Activated naive CD4-positive, alpha-beta T cell treated with anti-CD3 and anti-CD28 coated beads for 36 hours (primary cell): ENCODE results near the gene KDM2B. TPM values are rescaled to one million over a fixed set of nuclear protein-coding genes. Genes with fewer than 3 reads are reported as not detected.

Experiments
- CTCF ChIA-PET: fragments of 350-600 bp; sonication (Branson Sonifier 250); formaldehyde crosslinking; loops from one replicate; lab custom pipeline; 2021; ENCODE audit warnings: antibody characterized with exemption; lab: Charles Lee
- DNase-seq: peaks from one replicate; pipeline ENCODE4 v3.0.0-alpha.2; 2020
- H3K27ac Mint-ChIP-seq: one replicate; pipeline ENCODE4 v1.8.0; 2021; ENCODE audit warnings: mild to moderate bottlenecking, mixed read lengths
- H3K27me3 Mint-ChIP-seq: one replicate; pipeline ENCODE4 v1.8.0; 2021; ENCODE audit warnings: low read depth, mixed read lengths
- H3K36me3 Mint-ChIP-seq: one replicate; pipeline ENCODE4 v1.8.0; 2021; ENCODE audit warnings: low read depth, mixed read lengths
- H3K4me1 Mint-ChIP-seq: one replicate; pipeline ENCODE4 v1.8.0; 2021; ENCODE audit warnings: low read depth, mixed read lengths
- H3K4me3 Mint-ChIP-seq: one replicate; pipeline ENCODE4 v1.8.0; 2021; ENCODE audit warnings: mild to moderate bottlenecking, moderate library complexity, mixed read lengths
- H3K9me3 Mint-ChIP-seq: one replicate; pipeline ENCODE4 v1.8.0; 2021; ENCODE audit warnings: mixed read lengths
- intact Hi-C: fragments of 100-400 bp; cut with micrococcal nuclease; formaldehyde crosslinking; loops from one replicate; pipeline ENCODE4 v1.15.1; 2023
- total RNA-seq, 2 experiments: library from RNA; stranded (reverse); gene quantifications; one replicate each; pipeline ENCODE4 v1.2.3, GENCODE V29; 2021

Gene KDM2B
- total RNA-seq, 2 experiments from 2014 or later: 22.7 to 23.8 TPM

DNA sequence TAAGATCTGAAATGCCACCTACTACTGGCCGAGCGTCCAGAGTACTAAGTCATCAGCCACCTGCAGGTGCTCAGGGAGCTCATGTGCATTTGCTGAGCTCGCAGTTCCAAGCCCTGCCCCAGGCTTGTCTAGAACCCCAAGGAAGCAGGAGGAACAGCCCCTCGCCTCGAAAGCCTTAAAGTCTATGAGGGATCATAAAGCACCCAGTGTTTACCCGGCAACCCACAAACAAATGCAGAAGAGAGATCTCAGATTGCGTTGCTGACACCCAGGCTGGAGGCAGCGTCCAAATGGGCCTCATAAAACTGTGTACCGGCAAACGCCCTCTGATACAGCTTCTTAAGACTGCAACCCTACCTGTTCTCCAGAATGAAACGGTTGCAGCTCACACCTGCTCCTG is 6.8 kb downstream of the KDM2B start:
- Mint-ChIP-seq H3K9me3 (no peaks in the 10 kb centered on the region), H3K4me1 (peaks cover 2% of the 10 kb centered on the region), H3K27ac (no peak overlapping the region), H3K27me3 (no peaks in the 10 kb centered on the region), H3K36me3 (peaks cover 9% of the 10 kb centered on the region), H3K4me3 (no peak overlapping the region)
- intact Hi-C loops: no loop called here
- DNase-seq: no peak
- CTCF ChIA-PET: no interaction called here

DNA sequence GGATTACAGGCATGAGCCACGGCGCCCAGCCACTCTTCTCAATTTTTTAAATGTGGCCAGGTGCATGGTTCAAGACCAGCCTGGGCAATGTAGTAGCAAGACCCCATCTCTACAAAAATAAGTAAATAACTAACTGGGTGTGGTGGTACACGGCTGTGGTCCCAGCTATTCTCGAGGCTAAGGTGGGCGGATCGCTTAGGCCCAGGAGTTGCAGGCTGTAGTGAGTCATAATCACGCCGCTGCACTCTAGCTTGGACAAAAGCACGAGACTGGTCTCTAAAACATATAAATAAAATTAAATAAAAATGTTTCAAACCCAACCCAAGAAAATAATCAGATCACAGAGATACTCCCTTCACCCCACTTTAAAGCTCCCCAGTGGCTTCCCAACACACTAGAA is 8.9 kb downstream of the KDM2B start:
- Mint-ChIP-seq H3K9me3 (no peaks in the 10 kb centered on the region), H3K36me3 (peaks cover 9% of the 10 kb centered on the region), H3K4me1 (no peaks in the 10 kb centered on the region), H3K27ac (no peak overlapping the region), H3K27me3 (no peaks in the 10 kb centered on the region), H3K4me3 (no peak overlapping the region)
- CTCF ChIA-PET: interaction anchor here (0.6 kb wide), 1 partner anchor 35 kb away, joined by 3 read pairs; no protein-coding TSS in a partner anchor
- intact Hi-C loops: no loop called here
- no peak for DNase-seq

DNA sequence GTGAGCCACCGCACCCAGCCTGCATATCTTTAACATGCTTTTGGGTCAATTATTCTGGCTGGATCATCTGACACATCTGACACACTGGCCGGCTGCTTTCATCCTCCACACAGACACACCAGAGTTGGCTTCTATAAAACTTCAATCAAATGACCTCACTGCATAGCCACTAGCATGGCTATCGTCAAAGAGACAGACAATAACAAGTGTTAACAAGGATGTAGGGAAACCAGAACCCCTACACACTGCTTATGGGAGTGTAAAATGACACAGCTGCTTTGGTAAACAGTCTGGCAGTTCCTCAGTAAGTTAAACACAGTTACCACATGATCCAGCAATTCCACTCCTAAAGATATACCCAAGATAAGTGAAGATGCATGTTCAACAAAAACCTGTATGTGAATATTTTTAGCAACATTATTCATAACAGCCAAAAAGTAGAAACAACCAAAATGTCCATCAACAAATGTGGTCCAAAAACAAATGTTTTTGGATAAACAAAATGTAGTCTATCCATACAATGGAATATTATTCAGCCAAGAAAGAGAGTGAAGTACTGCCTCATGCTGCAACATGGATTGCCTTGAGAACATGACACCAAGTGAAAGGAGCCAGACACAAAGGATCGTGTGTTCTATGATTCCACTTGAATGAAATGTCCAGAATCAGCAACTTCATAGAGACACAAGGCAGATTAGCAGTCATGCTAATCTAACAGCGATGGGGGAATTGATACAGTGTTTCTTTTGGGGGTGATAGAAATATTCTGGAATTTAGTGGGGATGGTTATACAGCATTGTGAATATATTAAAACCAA is 10.1 kb downstream of the KDM2B start:
- no peaks in the 10 kb centered on the region for H3K9me3 Mint-ChIP-seq
- no peaks in the 10 kb centered on the region for H3K27me3 Mint-ChIP-seq
- peaks cover 9% of the 10 kb centered on the region for H3K36me3 Mint-ChIP-seq
- intact Hi-C loops: no loop called here
- no peak for DNase-seq
- CTCF ChIA-PET: no interaction called here
- H3K4me3 Mint-ChIP-seq: no peak overlapping the region
- H3K4me1 Mint-ChIP-seq: no peaks in the 10 kb centered on the region
- H3K27ac Mint-ChIP-seq: no peak overlapping the region

DNA sequence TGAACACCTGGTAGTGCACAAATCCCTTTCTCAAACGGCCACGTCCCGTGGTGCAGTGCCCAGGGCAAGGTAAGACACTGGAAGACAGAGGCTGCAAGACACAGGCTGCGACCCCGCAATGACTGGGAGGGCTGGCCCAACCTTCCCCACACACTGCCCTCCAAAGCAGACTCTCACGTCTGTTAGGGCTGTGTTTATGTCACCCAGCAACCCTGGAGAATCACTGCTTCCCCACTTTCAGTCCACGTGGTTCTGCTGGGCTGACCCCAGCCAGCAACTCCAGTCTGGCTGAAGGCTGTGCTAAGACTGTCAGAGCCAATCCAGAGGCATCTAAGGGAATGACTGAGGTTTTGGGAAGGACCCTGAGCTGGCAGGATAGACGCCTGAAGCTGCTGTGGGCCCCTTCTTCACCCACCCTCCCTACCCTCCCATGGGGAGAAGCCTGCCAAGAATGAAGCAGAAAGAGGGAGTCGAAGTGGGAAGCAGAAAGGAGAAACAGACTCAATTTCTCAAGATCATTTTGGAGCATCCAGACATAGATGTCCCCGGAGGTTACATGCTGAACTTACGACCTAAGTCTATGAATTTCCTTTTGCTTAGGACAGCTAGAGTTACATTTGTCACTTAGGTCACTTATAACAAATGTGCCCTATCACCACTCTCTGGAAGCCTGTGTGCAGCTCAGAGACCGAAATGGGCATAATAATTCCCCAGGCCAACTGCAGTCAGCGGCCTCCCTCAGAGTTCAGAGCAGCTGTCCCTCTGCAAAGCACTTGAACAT is 11.7 kb downstream of the KDM2B start:
- Mint-ChIP-seq H3K36me3 (peaks cover 8% of the 10 kb centered on the region), H3K4me3 (no peak overlapping the region), H3K27ac (no peak overlapping the region), H3K9me3 (no peaks in the 10 kb centered on the region), H3K27me3 (no peaks in the 10 kb centered on the region), H3K4me1 (no peaks in the 10 kb centered on the region)
- CTCF ChIA-PET: interaction anchor here (0.6 to 1.4 kb wide), 3 partner anchors 16 to 111 kb away, joined by 3 read pairs; no protein-coding TSS in a partner anchor
- no peak for DNase-seq
- intact Hi-C loops: no loop called here

DNA sequence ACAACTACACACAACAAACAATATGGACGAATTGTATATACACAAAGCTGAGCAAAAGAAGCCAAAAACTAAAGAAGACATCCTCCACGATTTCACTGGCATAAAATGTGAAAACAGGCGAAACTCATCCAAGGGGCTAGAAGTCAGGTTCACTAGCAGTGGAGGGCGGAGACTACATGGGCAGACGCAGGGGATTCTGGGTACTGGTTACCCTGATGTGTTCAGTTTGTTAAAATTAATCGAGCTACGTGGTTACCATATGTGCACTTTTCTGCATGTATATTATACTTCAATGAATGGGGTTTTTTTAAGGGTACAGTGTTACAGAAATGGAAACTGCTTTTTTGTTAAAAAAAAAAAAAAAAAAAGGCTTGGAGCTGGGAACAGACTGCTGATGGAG is 12.3 kb downstream of the KDM2B start:
- Mint-ChIP-seq H3K27me3 (no peaks in the 10 kb centered on the region), H3K27ac (no peak overlapping the region), H3K4me1 (no peaks in the 10 kb centered on the region), H3K4me3 (no peak overlapping the region), H3K9me3 (no peaks in the 10 kb centered on the region), H3K36me3 (peaks cover 5% of the 10 kb centered on the region)
- CTCF ChIA-PET: interaction anchor here (0.7 to 1.4 kb wide), 2 partner anchors 9 to 15 kb away, joined by 3 read pairs; no protein-coding TSS in a partner anchor
- DNase-seq: no peak
- intact Hi-C loops: no loop called here

DNA sequence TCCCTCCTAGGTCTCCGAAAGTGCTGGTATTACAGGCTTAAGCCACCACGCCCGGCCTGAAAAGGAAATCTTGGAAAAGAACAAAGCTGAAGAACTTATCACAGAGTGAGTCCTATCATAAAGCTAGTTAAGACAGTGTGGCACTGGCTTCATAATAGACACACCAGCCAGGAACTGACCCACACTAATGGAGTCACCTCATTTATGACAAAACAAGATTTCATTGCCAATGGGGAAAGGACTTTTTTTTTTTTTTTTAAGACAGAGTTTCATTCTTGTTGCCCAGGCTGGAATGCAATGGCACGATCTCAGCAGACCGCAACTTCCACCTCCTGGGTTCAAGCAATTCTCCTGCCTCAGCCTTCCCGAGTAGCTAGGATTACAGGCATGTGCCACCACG is 15.7 kb downstream of the KDM2B start:
- no peak for DNase-seq
- no peak overlapping the region for H3K4me3 Mint-ChIP-seq
- intact Hi-C loops: no loop called here
- no peaks in the 10 kb centered on the region for H3K36me3 Mint-ChIP-seq
- H3K27ac Mint-ChIP-seq: no peak overlapping the region
- no peaks in the 10 kb centered on the region for H3K9me3 Mint-ChIP-seq
- H3K27me3 Mint-ChIP-seq: no peaks in the 10 kb centered on the region
- CTCF ChIA-PET: interaction anchor here (1.0 to 1.9 kb wide), 3 partner anchors 12 to 106 kb away, joined by 4 to 7 read pairs (median 4); no protein-coding TSS in a partner anchor
- peaks cover 6% of the 10 kb centered on the region for H3K4me1 Mint-ChIP-seq

DNA sequence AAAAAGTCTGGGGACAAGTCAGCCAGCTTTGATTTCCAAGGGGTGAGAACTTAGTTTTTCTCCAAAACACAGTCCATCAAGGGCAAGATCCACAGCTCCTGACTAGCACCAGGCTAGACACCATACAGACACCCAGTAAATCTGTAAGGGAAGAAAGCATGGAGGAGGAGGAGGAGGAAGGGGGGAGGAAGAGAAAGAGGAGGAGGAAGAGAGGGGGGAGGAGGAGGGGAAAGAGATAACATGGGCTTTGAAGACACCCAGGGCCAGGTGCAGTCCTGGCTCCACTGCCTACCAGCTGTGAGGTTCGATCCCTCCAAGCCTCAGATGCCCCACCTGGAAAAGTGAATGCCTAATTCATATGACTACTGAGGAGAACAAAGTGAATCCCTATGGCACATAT is 18.3 kb downstream of the KDM2B start:
- H3K4me1 Mint-ChIP-seq: peaks cover 11% of the 10 kb centered on the region
- CTCF ChIA-PET: interaction anchor here (0.6 to 2.2 kb wide), 4 partner anchors 10 to 106 kb away, joined by 3 to 11 read pairs (median 4); no protein-coding TSS in a partner anchor
- H3K9me3 Mint-ChIP-seq: no peaks in the 10 kb centered on the region
- no peaks in the 10 kb centered on the region for H3K27me3 Mint-ChIP-seq
- no peak overlapping the region for H3K27ac Mint-ChIP-seq
- no peak overlapping the region for H3K4me3 Mint-ChIP-seq
- no peak for DNase-seq
- no peaks in the 10 kb centered on the region for H3K36me3 Mint-ChIP-seq
- intact Hi-C loops: no loop called here

DNA sequence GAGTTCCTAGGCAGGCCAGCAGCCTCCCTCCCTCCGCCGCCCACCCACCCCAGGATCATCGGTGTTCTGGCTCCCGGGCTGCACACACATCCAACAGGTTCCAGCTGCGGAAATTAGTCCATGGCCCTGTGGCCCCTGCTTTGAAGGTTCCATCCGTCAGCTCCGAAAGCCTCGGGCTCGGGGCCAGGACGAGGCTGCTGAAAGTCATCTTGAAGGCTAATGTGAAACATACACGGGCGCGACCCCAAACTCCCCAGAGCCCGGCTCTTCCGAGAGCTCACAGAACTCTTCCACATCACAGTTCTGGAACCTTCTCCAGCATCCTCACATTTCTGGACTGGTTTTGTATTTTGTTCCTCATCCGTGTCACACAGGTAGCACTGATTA is 19.8 kb downstream of the KDM2B start:
- DNase-seq: no peak
- H3K27ac Mint-ChIP-seq: no peak overlapping the region
- H3K9me3 Mint-ChIP-seq: no peaks in the 10 kb centered on the region
- peaks cover 11% of the 10 kb centered on the region for H3K4me1 Mint-ChIP-seq
- H3K27me3 Mint-ChIP-seq: no peaks in the 10 kb centered on the region
- intact Hi-C loops: no loop called here
- H3K4me3 Mint-ChIP-seq: no peak overlapping the region
- H3K36me3 Mint-ChIP-seq: no peaks in the 10 kb centered on the region
- CTCF ChIA-PET: interaction anchor here (2.2 kb wide), 1 partner anchor 8 kb away, joined by 11 read pairs; no protein-coding TSS in a partner anchor

DNA sequence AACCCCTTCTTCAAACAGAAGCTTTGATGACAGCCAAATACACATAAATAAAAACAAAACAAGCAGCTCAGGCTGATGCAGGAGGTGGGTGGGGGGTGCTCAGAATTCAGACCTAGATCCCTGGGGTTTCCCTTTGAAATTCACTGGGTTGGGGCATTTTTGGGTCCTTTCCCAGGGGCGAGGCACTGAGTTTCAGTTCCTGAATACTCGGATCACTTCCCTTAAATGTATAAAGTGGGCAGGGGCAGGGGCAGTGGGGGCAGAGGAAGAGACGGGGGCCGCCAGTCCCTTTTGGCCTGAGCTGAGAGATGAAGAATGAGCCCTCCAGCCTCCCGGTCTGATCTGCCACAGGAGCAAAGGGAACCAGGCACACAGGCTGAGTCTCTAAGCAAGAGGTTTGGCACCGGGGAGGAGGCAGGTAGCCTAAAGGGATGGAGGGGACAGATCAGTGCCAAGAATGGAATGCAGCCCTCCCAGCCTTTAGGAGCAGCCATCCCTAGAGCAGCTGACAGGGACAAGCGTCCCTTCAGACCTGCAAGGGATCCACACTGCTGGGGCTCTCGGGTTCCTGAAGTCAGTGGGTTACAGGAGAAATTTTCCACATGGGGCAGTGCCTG is 20.3 kb downstream of the KDM2B start:
- no peaks in the 10 kb centered on the region for H3K36me3 Mint-ChIP-seq
- no peaks in the 10 kb centered on the region for H3K9me3 Mint-ChIP-seq
- CTCF ChIA-PET: no interaction called here
- peak overlapping the region; percentile 24 for H3K27ac Mint-ChIP-seq
- H3K4me3 Mint-ChIP-seq: no peak overlapping the region
- DNase-seq: no peak
- intact Hi-C loops: no loop called here
- no peaks in the 10 kb centered on the region for H3K27me3 Mint-ChIP-seq
- H3K4me1 Mint-ChIP-seq: peaks cover 11% of the 10 kb centered on the region

DNA sequence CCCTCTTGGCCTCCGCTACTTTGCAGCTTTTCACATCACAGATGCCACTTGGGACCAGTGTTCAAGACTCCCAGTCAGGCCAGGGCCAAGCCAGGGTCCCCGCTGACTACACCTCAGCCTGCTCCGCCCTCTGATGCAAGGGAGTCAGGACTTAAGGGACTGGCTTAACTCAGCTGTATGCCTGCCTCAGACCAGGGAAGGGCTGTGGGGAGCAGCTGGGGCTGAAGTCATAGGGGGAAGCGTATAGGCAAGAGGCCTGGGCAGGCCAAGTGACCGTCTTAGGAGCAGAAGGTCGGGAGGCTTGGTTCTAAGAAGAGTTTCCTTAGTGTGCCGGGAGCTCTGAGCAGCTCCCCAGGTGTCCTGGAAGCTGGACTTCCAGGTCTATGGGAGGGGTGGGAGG is 21.9 kb downstream of the KDM2B start:
- no peaks in the 10 kb centered on the region for H3K27me3 Mint-ChIP-seq
- H3K4me1 Mint-ChIP-seq: peaks cover 11% of the 10 kb centered on the region
- no peak for DNase-seq
- H3K9me3 Mint-ChIP-seq: no peaks in the 10 kb centered on the region
- H3K4me3 Mint-ChIP-seq: no peak overlapping the region
- no peak overlapping the region for H3K27ac Mint-ChIP-seq
- intact Hi-C loops: no loop called here
- CTCF ChIA-PET: no interaction called here
- no peaks in the 10 kb centered on the region for H3K36me3 Mint-ChIP-seq

DNA sequence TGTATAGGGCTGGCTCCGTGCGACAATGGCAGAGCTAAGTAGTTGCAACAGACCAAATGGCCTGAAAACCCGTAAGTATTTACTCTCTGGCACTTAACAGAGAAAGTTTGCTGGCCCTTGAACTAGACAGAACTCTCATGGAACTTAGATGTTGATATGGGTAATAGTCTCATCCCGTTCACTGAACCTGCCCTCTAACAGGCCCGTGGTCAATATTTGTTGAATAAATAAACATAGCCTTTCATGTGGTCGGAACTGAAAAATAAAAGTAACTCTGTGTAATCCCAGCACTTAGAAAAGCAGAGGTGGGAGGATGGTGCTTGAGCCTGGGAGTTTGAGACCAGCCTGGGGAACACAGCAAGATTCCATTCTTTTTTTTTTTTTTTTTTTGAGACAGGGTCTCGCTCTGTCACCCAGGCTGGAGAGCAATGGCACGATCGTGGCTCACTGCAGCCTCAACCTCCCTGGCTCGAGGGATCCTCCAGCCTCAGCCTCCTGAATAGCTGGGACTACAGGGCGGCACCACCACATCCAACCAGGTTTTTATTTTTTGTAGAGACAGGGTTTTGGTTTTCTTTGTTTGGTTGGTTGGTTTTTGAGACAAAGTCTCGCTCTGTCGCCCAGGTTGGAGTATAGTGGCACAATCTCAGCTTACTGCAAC is 29.7 kb downstream of the KDM2B start:
- H3K27me3 Mint-ChIP-seq: no peaks in the 10 kb centered on the region
- no peak overlapping the region for H3K4me3 Mint-ChIP-seq
- intact Hi-C loops: no loop called here
- no peaks in the 10 kb centered on the region for H3K9me3 Mint-ChIP-seq
- CTCF ChIA-PET: interaction anchor here (2.2 to 5.6 kb wide), 4 partner anchors 74 to 131 kb away, joined by 15 to 65 read pairs (median 38); partner anchors contain the start of genes MORN3 and ORAI1
- peaks cover 4% of the 10 kb centered on the region for H3K4me1 Mint-ChIP-seq
- DNase-seq: no peak
- H3K36me3 Mint-ChIP-seq: no peaks in the 10 kb centered on the region
- H3K27ac Mint-ChIP-seq: no peak overlapping the region

DNA sequence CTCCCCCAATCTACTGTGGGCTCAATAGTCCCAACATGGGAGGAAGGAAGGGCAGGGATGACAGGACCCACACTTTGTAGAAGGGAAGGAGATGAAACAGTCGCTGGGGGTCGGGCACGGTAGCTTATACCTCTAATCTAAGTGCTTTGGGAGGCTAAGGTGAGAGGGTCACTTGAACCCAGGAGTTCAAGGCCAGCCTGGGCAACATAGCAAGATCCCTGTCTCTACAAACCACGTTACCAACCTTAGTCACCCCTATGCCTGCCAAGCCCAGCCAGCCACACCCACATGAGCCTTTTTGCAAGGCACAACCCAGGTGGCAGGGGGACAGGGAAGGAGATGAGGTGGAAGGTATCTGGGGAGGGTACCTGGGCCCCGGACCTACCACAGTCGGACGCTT is 31.7 kb downstream of the KDM2B start:
- intact Hi-C loops: no loop called here
- H3K27ac Mint-ChIP-seq: no peak overlapping the region
- H3K9me3 Mint-ChIP-seq: no peaks in the 10 kb centered on the region
- no peaks in the 10 kb centered on the region for H3K36me3 Mint-ChIP-seq
- peaks cover 4% of the 10 kb centered on the region for H3K4me1 Mint-ChIP-seq
- DNase-seq: no peak
- CTCF ChIA-PET: interaction anchor here (0.6 kb wide), 1 partner anchor 48 kb away, joined by 3 read pairs; no protein-coding TSS in a partner anchor
- H3K27me3 Mint-ChIP-seq: no peaks in the 10 kb centered on the region
- H3K4me3 Mint-ChIP-seq: no peak overlapping the region
